Cerebellar nuclear complex (tissue), 1 donor: ENCODE measurements around the gene SPATS2.

Experiments used
- DNase-seq, 2 experiments: peaks; one replicate each; lab custom pipeline; 2025; lab: John Stamatoyannopoulos, UW

Gene SPATS2

GRCh38 chr12:49335955-49336644 is 31.2 kb upstream of the SPATS2 start:
- no peak for DNase-seq

- no peak for DNase-seq
Observed at GRCh38 chr12:49336645-49337584, 30.3 kb upstream of the SPATS2 start, which contains the start of gene C1QL4. Gene C1QL4, minus strand, starts transcription at chr12:49337188. Its CDS starts 711 bp downstream, at chr12:49336477.

- no peak for DNase-seq
Observed at GRCh38 chr12:49338830-49339463, 28.3 kb upstream of the SPATS2 start.

GRCh38 chr12:49339464-49339861 is 27.8 kb upstream of the SPATS2 start:
- DNase-seq, result no peak

GRCh38 chr12:49340095-49340870 is 27.0 kb upstream of the SPATS2 start:
- DNase-seq, result no peak

GRCh38 chr12:49340971-49341776 is 26.1 kb upstream of the SPATS2 start:
- no peak for DNase-seq

- DNase-seq, result no peak
Observed at GRCh38 chr12:49341777-49342065, 25.5 kb upstream of the SPATS2 start.

GRCh38 chr12:49342066-49342913 is 25.0 kb upstream of the SPATS2 start:
- DNase-seq, result no peak

GRCh38 chr12:49342914-49343731 is 24.1 kb upstream of the SPATS2 start:
- no peak for DNase-seq

- no peak for DNase-seq
Observed at GRCh38 chr12:49344486-49345050, 22.7 kb upstream of the SPATS2 start.

GRCh38 chr12:49345051-49345824 is 22.0 kb upstream of the SPATS2 start:
- DNase-seq, result no peak

- DNase-seq, result no peak
Observed at GRCh38 chr12:49345825-49346658, 21.2 kb upstream of the SPATS2 start.

GRCh38 chr12:49346659-49347310 is 20.5 kb upstream of the SPATS2 start, which contains the start of gene DNAJC22:
Gene DNAJC22, plus strand, starts transcription at chr12:49346888. Its CDS starts 1,985 bp downstream, at chr12:49348873.
- DNase-seq, result no peak

- DNase-seq, result peak in 1 of 2 experiments; percentile 4
Observed at GRCh38 chr12:49347311-49348193, 19.7 kb upstream of the SPATS2 start.

GRCh38 chr12:49348781-49349180 is 18.5 kb upstream of the SPATS2 start:
- DNase-seq, result no peak

- DNase-seq, result no peak
Observed at GRCh38 chr12:49349266-49349665, 18.0 kb upstream of the SPATS2 start.
